Measurements from ENCODE around the gene DOC2B.

- TF ChIP-seq ZNF512 (tag; IDR thresholded peaks at IDR 0.05), result no peak
- TF ChIP-seq ZNF384 (IDR thresholded peaks at IDR 0.05; ENCODE audit: low read depth, low read length), result no peak
- no peak for TF ChIP-seq CBX1 (IDR thresholded peaks at IDR 0.05; ENCODE audit: low read depth)
- TF ChIP-seq TAF1 (IDR thresholded peaks at IDR 0.05; ENCODE audit: control insufficient read depth, extremely low read depth, insufficient read depth, low read length, severe bottlenecking), result no peak
- TF ChIP-seq RNF219 (CRISPR knock-in tag; IDR thresholded peaks at IDR 0.05), result no peak
- no peak for TF ChIP-seq BRD4 (IDR thresholded peaks at IDR 0.05)
Observed at GRCh38 chr17:219696-220095, 38.2 kb upstream of the DOC2B start.
